HUES6 (cell line): ENCODE measurements around the gene PHKA1.
"Not testable (repeated sequence)": the region's sequence is repeated elsewhere in the genome, so short reads cannot be mapped to it uniquely, and the experiment has no call there.

Experiments used
- H3K27ac ChIP-seq: 2 replicates; pipeline ENCODE4 v1.7.0; 2013; ENCODE audit warnings: low read depth, mild to moderate bottlenecking, low read length, inconsistent platforms
- H3K27me3 ChIP-seq: 2 replicates; pipeline ENCODE4 v1.6.1; 2013; ENCODE audit warnings: low read length; ENCODE audit not compliant: control insufficient read depth, insufficient read depth
- H3K36me3 ChIP-seq: 2 replicates; pipeline ENCODE4 v1.6.1; 2013; ENCODE audit warnings: low read length; ENCODE audit not compliant: control insufficient read depth, insufficient read depth
- H3K4me1 ChIP-seq: 2 replicates; pipeline ENCODE4 v1.6.1; 2013; ENCODE audit warnings: low read length; ENCODE audit not compliant: control insufficient read depth, insufficient read depth
- H3K4me3 ChIP-seq: 2 replicates; pipeline ENCODE4 v1.5.1; 2013; ENCODE audit warnings: low read depth, low read length
- H3K9ac ChIP-seq: one replicate; pipeline ENCODE4 v1.6.1; 2013; ENCODE audit warnings: mild to moderate bottlenecking, low read length
- H3K9me3 ChIP-seq: 2 replicates; pipeline ENCODE4 v1.6.1; 2013; ENCODE audit warnings: low read depth, low read length; ENCODE audit not compliant: control insufficient read depth, insufficient read depth

Gene PHKA1

DNA sequence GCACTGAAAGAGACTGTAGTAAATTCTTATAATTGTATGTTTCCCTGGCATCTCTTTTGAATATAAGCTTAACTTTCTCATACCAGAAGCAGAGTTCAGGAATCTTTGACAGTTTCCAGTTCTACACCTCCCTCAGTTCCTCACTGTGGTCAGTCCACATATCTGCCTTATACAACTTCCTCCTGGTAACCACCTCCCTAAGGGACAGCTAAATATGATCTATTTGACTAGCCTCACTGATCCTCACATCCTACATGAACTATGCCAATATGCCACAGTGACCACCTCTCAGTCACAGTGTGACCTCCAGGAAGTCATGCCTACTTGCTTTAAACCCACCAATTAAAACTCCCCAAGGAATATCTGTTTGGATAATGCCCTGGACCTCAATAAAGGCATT, 89.9 kb downstream of the PHKA1 start:
- H3K27me3 ChIP-seq = no peaks in the 10 kb centered on the region
- no peaks in the 10 kb centered on the region for H3K4me1 ChIP-seq
- H3K9ac ChIP-seq = no peak overlapping the region
- no peak overlapping the region for H3K27ac ChIP-seq
- H3K4me3 ChIP-seq = no peak overlapping the region
- peaks cover 9% of the 10 kb centered on the region; the same call in 1 of the 2 replicates for H3K36me3 ChIP-seq
- no peaks in the 10 kb centered on the region; the same call in 1 of the 2 replicates for H3K9me3 ChIP-seq

- H3K36me3 ChIP-seq = peaks cover 14% of the 10 kb centered on the region
- no peaks in the 10 kb centered on the region for H3K4me1 ChIP-seq
- H3K9me3 ChIP-seq = no peaks in the 10 kb centered on the region; the same call in 1 of the 2 replicates
- no peak overlapping the region for H3K9ac ChIP-seq
- no peak overlapping the region for H3K27ac ChIP-seq
- no peak overlapping the region for H3K4me3 ChIP-seq
- no peaks in the 10 kb centered on the region for H3K27me3 ChIP-seq
Measured at GRCh38 chrX:72621625-72622485, 92.3 kb downstream of the PHKA1 start.

- Histone ChIP-seq H3K9me3 (no peaks in the 10 kb centered on the region; the same call in 1 of the 2 replicates), H3K4me3 (no peak overlapping the region), H3K4me1 (no peaks in the 10 kb centered on the region), H3K27ac (no peak overlapping the region), H3K27me3 (no peaks in the 10 kb centered on the region), H3K36me3 (peaks cover 14% of the 10 kb centered on the region), H3K9ac (no peak overlapping the region)
Measured at GRCh38 chrX:72621163-72621562, 92.9 kb downstream of the PHKA1 start.

DNA sequence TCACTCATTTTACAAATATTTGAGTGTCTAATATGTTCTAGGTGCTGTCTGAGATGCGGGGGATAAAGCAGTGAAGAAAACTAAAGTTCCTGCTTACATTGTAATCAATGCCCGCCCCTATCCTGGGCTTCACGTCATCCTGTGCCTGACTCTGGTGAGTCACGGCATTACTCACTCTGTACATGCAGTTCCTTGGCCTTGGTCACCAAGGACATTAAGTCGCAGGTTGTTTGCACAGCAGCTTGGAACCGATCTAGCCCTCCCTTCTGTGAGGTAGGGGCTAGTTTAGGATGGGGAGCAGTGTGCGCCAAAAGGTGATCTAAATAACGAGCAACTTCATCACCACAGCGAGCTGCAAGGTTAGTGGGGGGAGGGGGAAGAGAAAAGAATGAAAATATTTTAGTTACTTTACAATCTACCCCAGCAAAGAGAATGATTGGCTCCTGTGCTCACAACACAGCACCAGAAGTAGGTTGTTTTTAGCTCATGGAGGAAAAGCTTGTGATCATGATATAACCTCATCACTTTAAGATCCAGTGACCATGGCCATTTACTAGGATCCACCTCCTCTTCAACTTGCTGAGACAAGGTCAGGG, 93.5 kb downstream of the PHKA1 start:
- H3K36me3 ChIP-seq = peaks cover 14% of the 10 kb centered on the region
- H3K9ac ChIP-seq = no peak overlapping the region
- H3K4me1 ChIP-seq = no peaks in the 10 kb centered on the region
- H3K27ac ChIP-seq = no peak overlapping the region
- no peaks in the 10 kb centered on the region for H3K27me3 ChIP-seq
- no peaks in the 10 kb centered on the region; the same call in 1 of the 2 replicates for H3K9me3 ChIP-seq
- H3K4me3 ChIP-seq = no peak overlapping the region

DNA sequence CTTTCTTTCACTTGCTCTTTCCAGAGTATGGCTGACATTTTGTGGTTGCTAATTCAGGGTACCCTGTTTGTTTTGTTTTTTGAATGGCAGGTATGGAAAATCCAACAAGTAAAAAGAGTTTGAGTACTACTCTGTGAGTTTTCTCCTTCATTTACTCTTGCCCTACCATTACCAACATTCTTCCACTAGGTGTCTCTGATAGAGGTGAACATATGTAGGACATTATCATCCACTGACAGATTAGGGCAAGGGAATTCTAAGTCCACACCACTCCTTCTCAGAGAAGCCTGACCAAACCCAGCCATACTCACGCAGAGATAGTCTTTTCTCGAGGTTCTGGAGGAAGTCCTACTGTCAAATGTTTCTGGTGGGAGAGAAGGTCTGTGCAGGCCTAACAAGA, 104.8 kb downstream of the PHKA1 start:
- Histone ChIP-seq H3K27me3 (no peaks in the 10 kb centered on the region), H3K4me3 (no peak overlapping the region), H3K9ac (no peak overlapping the region), H3K36me3 (peaks cover 2% of the 10 kb centered on the region; the same call in 1 of the 2 replicates), H3K27ac (no peak overlapping the region), H3K4me1 (no peaks in the 10 kb centered on the region), H3K9me3 (no peaks in the 10 kb centered on the region; the same call in 1 of the 2 replicates)

- Histone ChIP-seq H3K9me3 (no peaks in the 10 kb centered on the region; the same call in 1 of the 2 replicates), H3K4me3 (no peak overlapping the region), H3K4me1 (no peaks in the 10 kb centered on the region), H3K27ac (no peak overlapping the region), H3K9ac (no peak overlapping the region), H3K27me3 (no peaks in the 10 kb centered on the region; the same call in 1 of the 2 replicates), H3K36me3 (peaks cover 2% of the 10 kb centered on the region; the same call in 1 of the 2 replicates)
Measured at GRCh38 chrX:72604705-72605104, 109.4 kb downstream of the PHKA1 start.

DNA sequence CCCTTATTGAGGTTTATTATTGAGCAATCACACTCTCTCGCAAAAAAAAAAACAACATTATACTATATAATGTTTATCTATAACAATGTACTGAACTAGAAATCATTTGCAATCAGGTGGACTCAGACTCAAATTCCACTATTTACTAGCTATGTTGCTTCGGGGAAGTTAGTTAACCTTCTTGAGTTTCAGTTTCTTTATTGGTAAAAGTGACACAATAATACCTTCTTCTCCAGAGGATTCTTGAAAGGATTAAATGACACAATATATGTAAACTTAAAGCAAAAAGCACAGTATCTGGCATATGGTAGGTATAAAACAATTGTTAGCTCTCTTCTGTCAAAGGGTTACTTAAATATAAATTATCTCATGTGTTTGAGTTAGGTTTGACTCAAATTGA, 110.0 kb downstream of the PHKA1 start:
- no peaks in the 10 kb centered on the region; the same call in 1 of the 2 replicates for H3K27me3 ChIP-seq
- H3K4me3 ChIP-seq = no peak overlapping the region
- no peak overlapping the region for H3K9ac ChIP-seq
- H3K9me3 ChIP-seq = no peaks in the 10 kb centered on the region; the same call in 1 of the 2 replicates
- H3K4me1 ChIP-seq = no peaks in the 10 kb centered on the region
- H3K36me3 ChIP-seq = peaks cover 2% of the 10 kb centered on the region; the same call in 1 of the 2 replicates
- H3K27ac ChIP-seq = no peak overlapping the region

- H3K9ac ChIP-seq, H3K27me3 ChIP-seq, H3K4me1 ChIP-seq, H3K4me3 ChIP-seq, H3K27ac ChIP-seq, H3K9me3 ChIP-seq, H3K36me3 ChIP-seq: not testable (repeated sequence)
Measured at GRCh38 chrX:72591038-72591437, 123.1 kb downstream of the PHKA1 start.

DNA sequence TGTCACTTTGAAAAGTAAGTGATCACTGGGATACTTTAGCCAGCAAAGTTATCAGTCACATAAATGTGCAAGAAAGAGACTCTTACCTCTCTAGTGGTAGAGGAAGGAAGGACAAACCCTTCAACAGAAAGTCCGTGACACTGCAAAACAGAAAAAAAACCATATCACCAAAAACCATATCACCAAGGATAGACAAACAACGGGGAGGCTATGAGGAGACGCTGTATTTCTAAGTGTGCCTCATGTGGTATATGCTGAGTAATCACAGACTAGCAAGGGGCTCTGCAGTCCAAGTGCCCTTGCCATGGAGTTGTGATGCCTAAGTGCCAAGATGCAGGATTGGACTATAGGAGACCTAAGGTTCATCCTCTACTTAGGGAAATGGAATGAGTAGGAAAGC, 129.9 kb downstream of the PHKA1 start:
- no peak overlapping the region for H3K9ac ChIP-seq
- H3K4me1 ChIP-seq = no peaks in the 10 kb centered on the region
- no peak overlapping the region for H3K27ac ChIP-seq
- H3K4me3 ChIP-seq = no peak overlapping the region
- peaks cover 15% of the 10 kb centered on the region for H3K9me3 ChIP-seq
- H3K27me3 ChIP-seq = no peaks in the 10 kb centered on the region
- H3K36me3 ChIP-seq = peaks cover 6% of the 10 kb centered on the region

GRCh38 chrX:72576141-72576894, 137.8 kb downstream of the PHKA1 start:
- no peaks in the 10 kb centered on the region for H3K4me1 ChIP-seq
- H3K9me3 ChIP-seq = peaks cover 2% of the 10 kb centered on the region; the same call in 1 of the 2 replicates
- no peak overlapping the region for H3K9ac ChIP-seq
- peaks cover 14% of the 10 kb centered on the region for H3K27me3 ChIP-seq
- H3K27ac ChIP-seq = no peak overlapping the region
- peaks cover 3% of the 10 kb centered on the region; the same call in 1 of the 2 replicates for H3K36me3 ChIP-seq
- no peak overlapping the region for H3K4me3 ChIP-seq
